Measurements from ENCODE around the gene ELP2. TPM values are rescaled to one million over a fixed set of nuclear protein-coding genes. Genes with fewer than 3 reads are reported as not detected.
"Not testable (repeated sequence)": the region's sequence is repeated elsewhere in the genome, so short reads cannot be mapped to it uniquely, and the experiment has no call there.

The ELP2 gene
- total and polyA plus RNA-seq, 2 donors from 2014 or later = 55.9 to 74.0 TPM

- no peaks in the 10 kb centered on the region for H3K27me3 ChIP-seq (ENCODE audit: control insufficient read depth, insufficient read depth, low read length)
- FAIRE-seq = no peak
- H3K9me3 ChIP-seq (ENCODE audit: control insufficient read depth in 2 of 3, insufficient read depth in 1 of 3, low read length in 3 of 3) = no peaks in the 10 kb centered on the region
- H3K9ac ChIP-seq (ENCODE audit: low read length in 3 of 3) = no peak overlapping the region
- no peak for DNase-seq
- peaks cover 5 to 15% (median 14%) of the 10 kb centered on the region in 3 donors for H3K36me3 ChIP-seq (ENCODE audit: control insufficient read depth in 2 of 3, insufficient read depth in 3 of 3, low read length in 3 of 3)
- no peak overlapping the region for H3K4me3 ChIP-seq (ENCODE audit: low read length in 3 of 3)
- no peak for TF ChIP-seq CTCF (IDR thresholded peaks at IDR 0.05; ENCODE audit: borderline replicate concordance, extremely low read depth, insufficient read depth)
- no peak overlapping the region for H3K27ac ChIP-seq (ENCODE audit: low read depth in 2 of 2, low read length in 2 of 2)
- intact Hi-C loops (cut with DNase I) = no loop called here
- no peaks in the 10 kb centered on the region for H3K4me1 ChIP-seq (ENCODE audit: control insufficient read depth in 2 of 3, insufficient read depth in 2 of 3, low read depth in 1 of 3, low read length in 3 of 3)
Measured at GRCh38 chr18:36114251-36114650, 15.4 kb upstream of the ELP2 start.

GRCh38 chr18:36114738-36115137, 15.0 kb upstream of the ELP2 start:
- peaks cover 5 to 15% (median 14%) of the 10 kb centered on the region in 3 donors for H3K36me3 ChIP-seq (ENCODE audit: control insufficient read depth in 2 of 3, insufficient read depth in 3 of 3, low read length in 3 of 3)
- H3K27me3 ChIP-seq (ENCODE audit: control insufficient read depth, insufficient read depth, low read length) = no peaks in the 10 kb centered on the region
- FAIRE-seq (peak; percentile 39), DNase-seq (no peak)
- no peak for TF ChIP-seq CTCF (IDR thresholded peaks at IDR 0.05; ENCODE audit: borderline replicate concordance, extremely low read depth, insufficient read depth)
- H3K9ac ChIP-seq (ENCODE audit: low read length in 3 of 3) = no peak overlapping the region
- no peak overlapping the region for H3K4me3 ChIP-seq (ENCODE audit: low read length in 3 of 3)
- no peaks in the 10 kb centered on the region for H3K4me1 ChIP-seq (ENCODE audit: control insufficient read depth in 2 of 3, insufficient read depth in 2 of 3, low read depth in 1 of 3, low read length in 3 of 3)
- intact Hi-C loops (cut with DNase I) = no loop called here
- H3K27ac ChIP-seq (ENCODE audit: low read depth in 2 of 2, low read length in 2 of 2) = no peak overlapping the region
- no peaks in the 10 kb centered on the region for H3K9me3 ChIP-seq (ENCODE audit: control insufficient read depth in 2 of 3, insufficient read depth in 1 of 3, low read length in 3 of 3)

DNA sequence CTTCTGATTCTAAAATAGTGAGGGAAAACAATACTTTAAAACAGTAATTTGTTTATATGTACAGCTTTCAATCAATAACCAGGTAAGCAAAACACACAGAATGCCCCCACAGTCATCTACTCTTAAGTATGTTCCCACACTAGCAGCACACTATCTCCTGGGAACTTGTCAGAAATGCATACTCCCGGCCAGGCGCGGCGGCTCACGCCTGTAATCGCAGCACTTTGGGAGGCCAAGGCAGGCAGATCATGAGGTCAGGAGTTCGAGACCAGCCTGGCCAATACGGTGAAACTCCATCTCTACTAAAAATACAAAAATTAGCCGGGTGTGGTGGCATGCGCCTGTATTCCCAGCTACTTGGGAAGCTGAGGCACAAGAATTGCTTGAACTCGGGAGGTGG, 12.9 kb upstream of the ELP2 start:
- peaks cover 5 to 17% (median 13%) of the 10 kb centered on the region in 3 donors for H3K36me3 ChIP-seq (ENCODE audit: control insufficient read depth in 2 of 3, insufficient read depth in 3 of 3, low read length in 3 of 3)
- H3K9me3 ChIP-seq (ENCODE audit: control insufficient read depth in 2 of 3, insufficient read depth in 1 of 3, low read length in 3 of 3); H3K9ac ChIP-seq (ENCODE audit: low read length in 3 of 3); H3K4me3 ChIP-seq (ENCODE audit: low read length in 3 of 3); DNase-seq; intact Hi-C loops (cut with DNase I); H3K27me3 ChIP-seq (ENCODE audit: control insufficient read depth, insufficient read depth, low read length); H3K27ac ChIP-seq (ENCODE audit: low read depth in 2 of 2, low read length in 2 of 2); FAIRE-seq; H3K4me1 ChIP-seq (ENCODE audit: control insufficient read depth in 2 of 3, insufficient read depth in 2 of 3, low read depth in 1 of 3, low read length in 3 of 3): not testable (repeated sequence)

- H3K36me3 ChIP-seq (ENCODE audit: control insufficient read depth in 2 of 3, insufficient read depth in 3 of 3, low read length in 3 of 3) = peaks cover 6 to 19% (median 9%) of the 10 kb centered on the region in 3 donors
- DNase-seq = no peak
Measured at GRCh38 chr18:36120297-36120696, 9.4 kb upstream of the ELP2 start.

More at GRCh38 chr18:36120297-36120696, 9.4 kb upstream of the ELP2 start:
- TF ChIP-seq CTCF (IDR thresholded peaks at IDR 0.05; ENCODE audit: borderline replicate concordance, extremely low read depth, insufficient read depth) = no peak
- H3K27me3 ChIP-seq (ENCODE audit: control insufficient read depth, insufficient read depth, low read length) = no peaks in the 10 kb centered on the region
- no peak overlapping the region for H3K27ac ChIP-seq (ENCODE audit: low read depth in 2 of 2, low read length in 2 of 2)
- intact Hi-C loops (cut with DNase I) = no loop called here
- H3K4me3 ChIP-seq (ENCODE audit: low read length in 3 of 3) = no peak overlapping the region
- FAIRE-seq = no peak
- H3K4me1 ChIP-seq (ENCODE audit: control insufficient read depth in 2 of 3, insufficient read depth in 2 of 3, low read depth in 1 of 3, low read length in 3 of 3) = no peaks in the 10 kb centered on the region
- no peaks in the 10 kb centered on the region for H3K9me3 ChIP-seq (ENCODE audit: control insufficient read depth in 2 of 3, insufficient read depth in 1 of 3, low read length in 3 of 3)
- H3K9ac ChIP-seq (ENCODE audit: low read length in 3 of 3) = no peak overlapping the region
